Skin epidermis (tissue), 12 donors: ENCODE data around the gene SIRT2.

Experiments
- H3K27ac ChIP-seq, 21 experiments: fragments of 200-600 bp; sonication (generic) in 11 of 21; one replicate each; pipeline ENCODE4 v1.5.0; 2020; ENCODE audit warnings: mild to moderate bottlenecking in 3 of 21, inconsistent platforms in 2 of 21, moderate library complexity in 2 of 21
- H3K4me3 ChIP-seq, 7 experiments: fragments of 200-600 bp; sonication (generic) in 2 of 7; one replicate each; pipeline ENCODE4 v1.5.0; 2020; ENCODE audit warnings: inconsistent platforms in 2 of 7, mild to moderate bottlenecking in 2 of 7, moderate library complexity in 1 of 7

The SIRT2 gene

GRCh38 chr19:38921420-38922274 is 22.2 kb upstream of the SIRT2 start:
- H3K4me3 ChIP-seq: no peak overlapping the region
- H3K27ac ChIP-seq: no peak overlapping the region

DNA sequence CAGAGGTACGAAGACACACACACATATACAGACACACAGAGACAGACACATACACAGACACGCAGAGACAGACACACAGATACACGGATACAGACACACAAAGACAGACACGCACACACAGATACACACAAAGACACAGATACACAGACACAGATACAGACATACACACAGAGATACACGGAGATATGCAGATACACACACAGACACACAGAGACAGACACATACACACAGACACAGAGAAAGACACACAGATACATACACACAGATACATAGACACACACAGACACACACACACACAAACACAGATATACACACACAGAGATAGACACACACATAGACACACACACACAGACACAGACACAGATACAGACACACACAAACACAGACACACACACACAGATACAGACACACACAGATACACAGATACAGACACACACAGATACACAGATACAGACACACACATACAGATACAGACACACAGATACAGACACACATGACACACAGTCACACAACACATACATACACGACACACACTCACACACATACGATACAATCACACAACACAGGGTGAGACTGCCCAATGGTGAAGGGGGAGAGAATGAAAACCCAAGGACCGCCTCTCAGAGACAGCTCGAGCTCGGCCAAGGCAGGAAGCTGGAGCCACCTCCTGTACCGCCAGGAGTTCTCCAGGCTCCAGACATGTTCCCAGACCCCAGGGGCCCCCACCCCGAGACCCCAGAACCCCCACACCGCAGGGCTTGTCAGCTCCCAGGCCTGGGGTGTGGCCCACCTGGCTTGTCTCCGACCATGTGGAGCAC is 21.4 kb upstream of the SIRT2 start:
- Histone ChIP-seq H3K27ac (no peak overlapping the region), H3K4me3 (no peak overlapping the region)

DNA sequence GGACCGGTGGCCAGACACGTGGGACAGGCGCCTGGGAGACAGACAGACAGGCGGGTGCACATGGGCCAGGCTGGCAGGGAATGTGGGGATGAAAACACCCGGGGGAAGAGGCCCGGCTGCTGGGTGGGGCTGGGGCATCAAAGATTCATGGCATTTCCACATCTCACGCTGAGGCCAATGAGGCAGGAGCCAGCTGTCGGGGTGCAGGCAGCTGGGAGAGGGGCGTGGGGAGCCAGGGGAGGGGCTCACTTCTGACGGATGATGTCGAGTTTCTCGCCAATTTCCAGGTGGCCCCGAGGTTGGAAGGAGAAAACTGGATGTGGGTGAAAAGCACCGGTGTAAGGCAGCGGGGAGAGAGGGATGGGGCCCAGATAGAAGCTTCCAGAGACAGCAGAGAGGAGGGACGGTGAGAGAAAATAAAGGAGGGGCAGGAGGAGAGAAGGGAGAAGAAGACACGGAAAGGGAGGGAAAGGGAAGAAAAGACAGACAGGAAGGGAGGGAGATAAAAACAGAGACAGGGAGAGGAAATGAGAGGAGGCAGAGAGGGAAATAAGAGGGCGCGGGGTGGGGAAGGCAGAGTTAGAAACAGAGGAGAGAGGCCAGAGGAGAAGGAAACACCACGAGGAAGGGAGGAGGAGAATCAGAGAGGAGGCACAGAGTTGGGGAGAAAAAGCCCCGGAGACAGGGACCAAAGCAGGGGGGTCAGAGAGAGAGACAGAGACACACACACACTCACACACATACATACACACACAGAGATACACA is 20.6 kb upstream of the SIRT2 start:
- Histone ChIP-seq H3K27ac (no peak overlapping the region), H3K4me3 (no peak overlapping the region)

- Histone ChIP-seq H3K4me3 (no peak overlapping the region), H3K27ac (no peak overlapping the region)
These were observed 19.1 kb upstream of the SIRT2 start for GRCh38 chr19:38918526-38918925.

DNA sequence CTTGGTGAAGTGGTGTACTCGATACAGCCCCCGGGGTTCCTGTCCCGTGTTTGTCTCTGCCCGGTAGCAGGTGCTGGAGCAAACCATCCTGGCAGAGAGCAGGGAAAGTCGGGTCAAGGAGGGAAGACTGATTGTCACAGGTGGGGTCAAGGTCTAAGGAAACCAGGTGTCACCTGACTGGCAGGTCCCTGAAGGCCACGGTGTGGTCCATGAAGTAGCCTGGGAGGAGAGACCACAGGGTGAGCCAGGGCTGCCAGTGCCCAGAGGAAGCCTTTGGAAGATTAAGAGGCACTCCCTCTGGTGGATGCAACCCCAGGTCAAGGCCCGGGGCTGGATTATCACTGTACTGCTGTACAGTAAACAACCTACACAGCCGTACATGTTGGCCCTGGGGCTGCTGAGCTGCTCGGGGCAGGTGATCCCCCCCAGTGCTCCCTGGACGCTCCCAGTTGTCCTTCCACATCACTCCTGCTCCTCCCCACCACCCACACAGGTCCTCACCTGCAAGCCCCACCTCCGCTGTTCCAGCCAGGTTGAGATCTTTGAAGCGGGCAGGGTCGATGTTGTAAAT is 18.6 kb upstream of the SIRT2 start:
- Histone ChIP-seq H3K4me3 (no peak overlapping the region), H3K27ac (no peak overlapping the region)

DNA sequence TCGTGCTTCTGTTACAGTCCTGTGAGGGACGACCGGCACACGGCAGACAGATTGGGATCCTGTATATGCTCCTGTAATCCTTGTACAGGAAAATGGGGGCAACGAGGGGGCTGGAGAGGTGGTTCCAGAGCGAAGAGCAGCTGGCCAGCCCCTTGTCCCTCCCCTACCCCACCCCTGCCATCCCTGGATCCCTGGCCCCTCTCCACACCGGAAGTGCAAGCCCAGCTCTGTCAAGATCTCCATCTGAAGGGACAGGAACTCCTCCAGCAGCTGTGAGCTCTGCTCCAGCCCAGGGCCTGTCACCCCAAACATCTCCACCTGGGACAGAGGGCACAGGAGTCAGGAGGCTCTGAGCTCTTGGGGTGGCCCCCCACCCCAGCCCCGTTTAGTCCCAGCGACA is 18.1 kb upstream of the SIRT2 start:
- Histone ChIP-seq H3K27ac (no peak overlapping the region), H3K4me3 (no peak overlapping the region)

DNA sequence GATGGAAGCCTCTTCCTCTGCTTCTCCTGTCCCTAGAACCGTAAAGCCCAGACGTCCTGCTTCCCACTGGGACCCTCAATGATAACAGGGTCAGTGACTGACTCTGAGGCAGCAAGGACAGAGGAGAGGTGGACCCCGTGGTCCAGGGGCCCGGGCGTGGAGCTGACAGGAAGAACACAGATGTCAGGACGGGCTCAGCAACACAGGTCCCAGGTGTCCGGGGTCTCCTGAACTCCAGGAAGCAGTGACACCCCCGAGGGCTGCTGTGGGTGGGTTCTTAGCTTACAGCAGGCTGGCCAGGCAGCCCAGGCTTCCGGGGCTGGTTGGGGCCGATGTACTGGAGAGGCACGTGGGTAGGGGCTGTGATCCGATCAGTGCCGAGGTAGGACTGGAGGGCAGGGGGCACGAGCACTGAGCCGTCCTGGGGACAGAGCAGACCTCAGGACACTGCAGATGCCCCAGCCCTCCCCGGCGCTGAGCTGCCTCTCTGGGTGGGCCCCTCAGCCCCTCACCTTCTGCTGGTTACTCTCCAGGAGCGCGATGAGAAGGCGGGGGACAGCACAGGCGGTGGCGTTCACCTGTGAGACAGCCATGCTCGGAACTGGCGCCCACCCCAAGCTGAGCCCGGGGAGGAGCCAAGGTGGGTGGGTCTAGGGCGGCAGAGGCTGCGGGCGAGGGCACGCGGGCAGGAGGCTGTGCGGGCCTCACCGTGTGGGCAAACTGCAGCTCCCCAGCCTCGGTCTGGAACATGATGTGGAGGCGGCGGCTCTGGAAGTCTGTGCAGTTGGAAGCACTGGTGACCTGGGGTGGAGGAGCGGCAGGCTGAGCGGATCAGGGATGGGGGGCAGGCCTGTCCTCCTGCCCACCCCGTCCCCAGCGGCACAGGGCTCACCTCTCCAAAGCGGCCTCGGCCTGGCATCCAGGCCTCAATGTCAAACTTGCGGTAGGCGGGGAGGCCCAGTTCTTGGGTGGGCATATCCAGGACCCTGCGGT is 16.2 kb upstream of the SIRT2 start:
- H3K27ac ChIP-seq: no peak overlapping the region
- no peak overlapping the region for H3K4me3 ChIP-seq

DNA sequence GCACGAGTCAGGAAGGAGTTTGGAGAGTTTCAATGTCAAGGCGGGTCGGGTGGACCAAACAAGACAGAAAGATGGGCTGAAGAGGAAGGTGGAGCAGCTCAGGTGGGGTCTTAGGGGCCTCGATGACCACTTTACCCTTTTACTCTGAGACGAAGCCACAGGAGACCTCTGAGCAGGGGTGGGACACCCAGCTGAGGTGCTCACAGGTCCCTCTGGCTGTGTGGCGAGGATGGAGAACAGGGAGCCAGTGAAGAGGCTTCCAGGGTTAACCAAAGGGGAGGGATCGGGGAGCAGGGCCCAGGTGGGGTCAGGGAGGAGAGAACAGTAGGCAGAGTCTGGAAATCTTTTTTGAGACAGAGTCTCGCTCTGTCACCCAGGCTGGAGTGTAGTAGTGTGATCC is 14.5 kb upstream of the SIRT2 start:
- Histone ChIP-seq H3K4me3 (no peak overlapping the region), H3K27ac (no peak overlapping the region)

DNA sequence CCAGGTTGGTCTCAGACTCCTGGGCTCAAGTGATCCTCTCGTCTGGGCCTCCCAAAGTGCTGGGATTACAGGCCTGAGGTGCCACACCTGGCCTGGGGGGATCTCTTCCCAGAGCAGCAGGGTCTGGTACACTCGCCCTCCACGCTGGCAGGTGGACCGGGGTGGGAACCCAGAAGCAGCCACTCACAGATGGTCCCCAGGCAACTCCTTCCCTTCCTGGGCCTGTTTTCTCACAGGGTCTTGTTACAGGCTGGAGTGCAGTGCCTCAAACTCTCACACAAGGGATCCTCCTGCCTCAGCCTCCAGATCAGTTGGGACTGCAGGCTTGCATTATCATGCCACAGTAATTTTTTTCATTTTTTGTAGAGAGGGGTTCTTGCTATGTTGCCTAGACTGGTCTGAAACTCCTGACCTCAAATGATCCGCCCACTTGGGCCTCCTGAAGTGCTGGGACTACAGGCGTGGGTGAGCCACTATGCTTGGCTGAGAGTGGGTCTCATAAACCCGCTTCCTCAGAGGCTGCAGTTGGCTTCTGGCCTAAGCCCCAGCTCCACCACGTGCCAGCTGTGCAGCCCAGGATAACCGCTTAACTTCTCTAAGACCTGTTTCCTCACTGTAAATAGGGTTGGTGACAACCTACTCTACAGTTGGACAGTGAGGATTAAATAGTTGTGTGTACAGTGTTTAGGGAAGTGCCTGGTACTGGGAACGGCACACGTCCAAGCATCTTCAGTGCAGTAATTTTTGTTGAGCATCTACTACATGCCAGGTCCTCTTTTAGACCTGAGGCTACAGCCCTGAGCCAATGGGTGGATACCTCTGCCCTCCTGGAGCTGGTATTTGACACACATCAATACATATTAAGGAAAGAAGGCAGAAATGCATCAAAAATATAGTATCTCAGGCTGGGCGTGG is 13.4 kb upstream of the SIRT2 start:
- Histone ChIP-seq H3K4me3 (no peak overlapping the region), H3K27ac (no peak overlapping the region)

- no peak overlapping the region for H3K4me3 ChIP-seq
- H3K27ac ChIP-seq: no peak overlapping the region
These were observed 12.1 kb upstream of the SIRT2 start for GRCh38 chr19:38911388-38912001.

GRCh38 chr19:38910488-38910887 is 11.1 kb upstream of the SIRT2 start:
- Histone ChIP-seq H3K27ac (no peak overlapping the region), H3K4me3 (no peak overlapping the region)

GRCh38 chr19:38908911-38909310 is 9.5 kb upstream of the SIRT2 start:
- no peak overlapping the region for H3K27ac ChIP-seq

DNA sequence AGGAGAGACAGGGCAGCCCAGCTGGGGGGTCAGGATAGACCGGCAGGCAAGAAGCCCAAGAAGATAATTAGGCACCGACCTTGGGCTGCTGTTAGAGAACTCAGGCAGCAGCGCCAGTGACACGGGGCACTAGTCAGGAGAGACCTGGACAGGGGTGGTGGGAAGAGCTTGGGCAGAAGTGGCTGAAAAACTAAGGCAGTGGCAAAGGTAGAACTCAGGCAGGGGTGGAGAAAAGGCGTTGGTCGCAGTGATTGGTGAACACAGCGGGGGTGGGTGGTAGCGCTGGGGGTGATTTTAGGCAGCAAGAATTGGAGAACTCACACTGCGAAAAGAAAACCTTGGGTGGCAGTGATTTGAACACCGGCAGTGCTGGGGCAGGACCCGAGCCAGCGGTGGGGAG is 8.3 kb upstream of the SIRT2 start:
- no peak overlapping the region for H3K27ac ChIP-seq

More at GRCh38 chr19:38908911-38909310, 9.5 kb upstream of the SIRT2 start:
- H3K4me3 ChIP-seq: no peak overlapping the region

GRCh38 chr19:38907227-38907626 is 7.8 kb upstream of the SIRT2 start:
- H3K27ac ChIP-seq: no peak overlapping the region
- no peak overlapping the region for H3K4me3 ChIP-seq

More for the DNA sequence above, 8.3 kb upstream of the SIRT2 start:
- H3K4me3 ChIP-seq: no peak overlapping the region

DNA sequence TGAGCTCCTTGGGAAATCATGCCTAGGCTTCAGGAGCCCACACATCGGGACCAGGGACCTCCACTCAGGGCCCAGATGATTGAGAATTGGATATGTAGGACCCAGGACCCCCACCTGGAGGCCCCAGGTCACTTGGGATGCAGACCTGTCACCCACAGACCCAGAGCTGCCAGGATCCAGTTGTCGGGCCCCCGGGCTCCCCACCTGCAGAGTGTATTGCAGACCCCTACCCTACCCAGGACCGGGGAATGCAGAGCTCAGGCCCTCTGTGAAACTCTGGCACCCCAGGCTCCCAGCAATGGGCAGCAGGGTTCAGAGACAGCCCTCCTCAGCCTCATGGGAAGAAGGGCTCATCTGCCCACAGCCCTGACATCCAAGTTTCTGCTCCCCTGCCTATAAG is 6.2 kb upstream of the SIRT2 start:
- Histone ChIP-seq H3K4me3 (no peak overlapping the region), H3K27ac (no peak overlapping the region)

DNA sequence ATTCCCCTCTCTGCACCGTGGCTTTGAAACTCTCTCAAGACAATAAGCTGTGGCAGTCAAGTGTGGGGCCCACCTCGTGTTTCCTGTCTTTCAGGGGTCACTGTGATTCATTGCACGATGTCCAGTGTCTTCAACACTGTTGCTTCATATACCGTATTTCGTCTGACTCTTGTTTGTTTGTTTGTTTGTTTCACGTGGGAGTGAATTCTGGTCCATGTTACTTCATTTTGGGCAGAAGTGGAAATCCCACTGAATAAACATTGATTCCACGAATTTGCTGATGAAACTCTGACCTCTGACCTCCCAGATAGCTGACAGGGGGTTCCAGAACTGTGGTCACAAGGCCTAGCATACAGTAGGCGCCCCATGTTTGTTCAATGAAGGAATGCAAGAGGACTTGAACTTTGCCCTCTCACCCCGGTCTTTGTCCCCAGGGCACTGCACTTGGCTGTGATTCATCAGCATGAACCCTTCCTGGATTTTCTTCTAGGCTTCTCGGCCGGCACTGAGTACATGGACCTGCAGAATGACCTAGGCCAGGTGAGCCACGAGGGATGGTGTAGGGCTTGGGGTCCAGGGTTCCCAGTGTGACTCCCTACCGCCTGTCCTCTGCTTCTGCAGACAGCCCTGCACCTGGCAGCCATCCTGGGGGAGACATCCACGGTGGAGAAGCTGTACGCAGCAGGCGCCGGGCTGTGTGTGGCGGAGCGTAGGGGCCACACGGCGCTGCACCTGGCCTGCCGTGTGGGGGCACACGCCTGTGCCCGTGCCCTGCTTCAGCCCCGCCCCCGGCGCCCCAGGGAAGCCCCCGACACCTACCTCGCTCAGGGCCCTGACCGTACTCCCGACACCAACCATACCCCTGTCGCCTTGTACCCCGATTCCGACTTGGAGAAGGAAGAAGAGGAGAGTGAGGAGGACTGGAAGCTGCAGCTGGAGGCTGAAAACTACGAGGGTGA is 5.4 kb upstream of the SIRT2 start:
- no peak overlapping the region for H3K27ac ChIP-seq

More for the DNA sequence above, 5.4 kb upstream of the SIRT2 start:
- no peak overlapping the region for H3K4me3 ChIP-seq
